Smooth muscle cell (in vitro differentiated cells): ENCODE results near the gene ASF1B. TPM values are rescaled to one million over a fixed set of nuclear protein-coding genes. Genes with fewer than 3 reads are reported as not detected.

Experiments
- DNase-seq: peaks from one replicate; lab custom pipeline; 2025; ENCODE audit not compliant: unreplicated experiment; lab: John Stamatoyannopoulos, UW
- H2AFZ ChIP-seq: fragments of 200-600 bp; sonication (generic); 2 replicates; pipeline ENCODE4 v1.6.0; 2016; ENCODE audit warnings: antibody characterized with exemption, low read depth, mild to moderate bottlenecking
- H3F3A ChIP-seq: fragments of 200-600 bp; sonication (generic); 2 replicates; pipeline ENCODE4 v1.6.0; 2017; ENCODE audit warnings: antibody characterized with exemption, low read depth
- H3K27ac ChIP-seq: fragments of 200-600 bp; sonication (generic); 2 replicates; pipeline ENCODE4 v1.5.1; 2016; ENCODE audit warnings: low read depth, mild to moderate bottlenecking
- H3K27me3 ChIP-seq: fragments of 200-600 bp; sonication (generic); 2 replicates; pipeline ENCODE4 v1.6.1; 2016; ENCODE audit warnings: low read depth, mild to moderate bottlenecking
- H3K36me3 ChIP-seq: fragments of 200-600 bp; sonication (generic); 2 replicates; pipeline ENCODE4 v1.5.1; 2016; ENCODE audit warnings: low read depth
- H3K4me1 ChIP-seq: fragments of 200-600 bp; sonication (generic); 2 replicates; pipeline ENCODE4 v1.5.1; 2016; ENCODE audit warnings: low read depth
- H3K4me2 ChIP-seq: fragments of 200-600 bp; sonication (generic); 2 replicates; pipeline ENCODE4 v1.6.0; 2016; ENCODE audit warnings: mild to moderate bottlenecking
- H3K4me3 ChIP-seq: fragments of 200-600 bp; sonication (generic); 2 replicates; pipeline ENCODE4 v1.5.1; 2016; ENCODE audit warnings: mild to moderate bottlenecking
- H3K79me2 ChIP-seq: fragments of 200-600 bp; sonication (generic); 2 replicates; pipeline ENCODE4 v1.6.0; 2016; ENCODE audit warnings: low read depth, mild to moderate bottlenecking
- H3K9ac ChIP-seq: fragments of 200-600 bp; sonication (generic); 2 replicates; pipeline ENCODE4 v1.6.0; 2016; ENCODE audit warnings: low read depth
- H3K9me3 ChIP-seq: fragments of 200-600 bp; sonication (generic); replicated peaks from 2 replicates; pipeline ENCODE4 v1.5.1; 2016; ENCODE audit warnings: low read depth
- H4K20me1 ChIP-seq: fragments of 200-600 bp; sonication (generic); 2 replicates; pipeline ENCODE4 v1.6.0; 2016; ENCODE audit warnings: low read depth
- CTCF ChIP-seq: fragments of 200-600 bp; sonication (generic); IDR thresholded peaks from 2 replicates; pipeline ENCODE4 v1.5.1; 2017; ENCODE audit warnings: borderline replicate concordance, mild to moderate bottlenecking, antibody characterized with exemption; ENCODE audit not compliant: insufficient read depth, poor library complexity, severe bottlenecking
- WGBS: methylation state at CpG from one replicate; pipeline ENCODE4 v1.1.7; 2016; ENCODE audit warnings: low lambda C conversion rate; 5-methylcytosine and 5-hydroxymethylcytosine counted together
- polyA plus RNA-seq: library from polyadenylated mRNA; unstranded; fragments of >200 nt; fragmentation: Nextera tagmentation; extraction: Ambion mirVana; gene quantifications from 2 replicates; pipeline ENCODE4 v1.2.1, GENCODE V29; 2016
- total RNA-seq: library from RNA; depleted of rRNA; stranded (reverse); fragments of >200 nt; gene quantifications from 2 replicates; pipeline ENCODE4 v1.2.3, GENCODE V29; 2014

The ASF1B gene
- total and polyA plus RNA-seq, 2 experiments from 2014 or later, result 11.3 to 13.4 TPM

- Histone ChIP-seq H3K9me3 (no peaks in the 10 kb centered on the region), H3K4me1 (peaks cover 4% of the 10 kb centered on the region), H3F3A (no peaks in the 10 kb centered on the region), H3K27ac (no peak overlapping the region), H3K27me3 (no peaks in the 10 kb centered on the region), H3K4me3 (no peak overlapping the region), H3K79me2 (no peaks in the 10 kb centered on the region), H2AFZ (no peak overlapping the region), H3K4me2 (no peak overlapping the region), H4K20me1 (no peaks in the 10 kb centered on the region), H3K36me3 (no peaks in the 10 kb centered on the region), H3K9ac (no peak overlapping the region)
- no peak for DNase-seq
- 96% methylated on average over 24 of the region's 25 CpGs for WGBS
- no peak for TF ChIP-seq CTCF
Observed at GRCh38 chr19:14160017-14160703, 23.8 kb upstream of the ASF1B start.

GRCh38 chr19:14159059-14159458 lies 22.7 kb upstream of the ASF1B start:
- H3F3A ChIP-seq, result no peaks in the 10 kb centered on the region
- H3K4me1 ChIP-seq, result no peaks in the 10 kb centered on the region
- no peaks in the 10 kb centered on the region for H3K27me3 ChIP-seq
- no peak for TF ChIP-seq CTCF
- H2AFZ ChIP-seq, result no peak overlapping the region
- H3K79me2 ChIP-seq, result no peaks in the 10 kb centered on the region
- H3K27ac ChIP-seq, result no peak overlapping the region
- H4K20me1 ChIP-seq, result peaks cover 2% of the 10 kb centered on the region
- H3K9ac ChIP-seq, result no peak overlapping the region
- no peak overlapping the region for H3K4me2 ChIP-seq
- whole genome bisulfite sequencing, result 94% methylated on average over 12 of the region's 12 CpGs
- H3K4me3 ChIP-seq, result no peak overlapping the region
- no peaks in the 10 kb centered on the region for H3K36me3 ChIP-seq
- DNase-seq, result no peak
- H3K9me3 ChIP-seq, result no peaks in the 10 kb centered on the region

GRCh38 chr19:14158276-14159023 lies 22.1 kb upstream of the ASF1B start:
- H3K9me3 ChIP-seq, result no peaks in the 10 kb centered on the region
- no peak for DNase-seq
- H3K4me1 ChIP-seq, result no peaks in the 10 kb centered on the region
- H3K36me3 ChIP-seq, result no peaks in the 10 kb centered on the region
- peaks cover 4% of the 10 kb centered on the region for H4K20me1 ChIP-seq
- WGBS, result over 99% methylated on average over 16 of the region's 16 CpGs
- H3K27me3 ChIP-seq, result no peaks in the 10 kb centered on the region
- no peaks in the 10 kb centered on the region for H3K79me2 ChIP-seq
- no peak overlapping the region for H3K27ac ChIP-seq
- TF ChIP-seq CTCF, result no peak
- H2AFZ ChIP-seq, result no peak overlapping the region
- H3K4me2 ChIP-seq, result no peak overlapping the region
- no peak overlapping the region for H3K4me3 ChIP-seq
- H3F3A ChIP-seq, result no peaks in the 10 kb centered on the region
- H3K9ac ChIP-seq, result no peak overlapping the region
